ENCODE results near the gene ARHGAP1.

ARHGAP1 gene

GRCh38 chr11:46738887-46739286 is 38.5 kb upstream of the ARHGAP1 start:
- TF ChIP-seq ZFX (IDR thresholded peaks at IDR 0.05; ENCODE audit: borderline replicate concordance), result no peak
- no peak for TF ChIP-seq CTCF (IDR thresholded peaks at IDR 0.05)
- no peak overlapping the region for H3K27ac ChIP-seq

GRCh38 chr11:46737699-46738098 is 37.3 kb upstream of the ARHGAP1 start:
- TF ChIP-seq ZFX (IDR thresholded peaks at IDR 0.05; ENCODE audit: borderline replicate concordance) (no peak), CTCF (IDR thresholded peaks at IDR 0.05) (no peak)
- no peak overlapping the region for H3K27ac ChIP-seq

- H3K27ac ChIP-seq, result peak overlapping the region; percentile 34; the same call in 1 of the 2 replicates
- TF ChIP-seq ZFX (IDR thresholded peaks at IDR 0.05; ENCODE audit: borderline replicate concordance), result no peak
Observed at GRCh38 chr11:46736615-46737014, 36.2 kb upstream of the ARHGAP1 start.

GRCh38 chr11:46736146-46736545 is 35.7 kb upstream of the ARHGAP1 start:
- TF ChIP-seq CTCF (IDR thresholded peaks at IDR 0.05) (no peak), ZFX (IDR thresholded peaks at IDR 0.05; ENCODE audit: borderline replicate concordance) (no peak)
- peak overlapping the region; percentile 34; the same call in 1 of the 2 replicates for H3K27ac ChIP-seq

- no peak for TF ChIP-seq ZFX (IDR thresholded peaks at IDR 0.05; ENCODE audit: borderline replicate concordance)
- TF ChIP-seq CTCF (IDR thresholded peaks at IDR 0.05), result no peak
- no peak overlapping the region for H3K27ac ChIP-seq
Observed at GRCh38 chr11:46733234-46733633, 32.8 kb upstream of the ARHGAP1 start.

- TF ChIP-seq ZFX (IDR thresholded peaks at IDR 0.05; ENCODE audit: borderline replicate concordance) (no peak), CTCF (IDR thresholded peaks at IDR 0.05) (no peak)
- H3K27ac ChIP-seq, result no peak overlapping the region
Observed at GRCh38 chr11:46731545-46731944, 31.1 kb upstream of the ARHGAP1 start.

GRCh38 chr11:46729110-46730027 is 28.9 kb upstream of the ARHGAP1 start:
- no peak overlapping the region for H3K27ac ChIP-seq
- TF ChIP-seq ZFX (IDR thresholded peaks at IDR 0.05; ENCODE audit: borderline replicate concordance) (no peak), CTCF (IDR thresholded peaks at IDR 0.05) (no peak)
